Large intestine (tissue), 3 donors: ENCODE data around the gene XBP1. TPM values are rescaled to one million over a fixed set of nuclear protein-coding genes. Genes with fewer than 3 reads are reported as not detected.
"Not testable (repeated sequence)": the region's sequence is repeated elsewhere in the genome, so short reads cannot be mapped to it uniquely, and the experiment has no call there.

Source experiments
- DNase-seq, 2 donors: peaks; one replicate each; pipeline versions ENCODE4 v3.0.0 to v3.0.0-alpha.2; 2013
- H3K27ac ChIP-seq: one replicate; pipeline ENCODE4 v1.5.1; 2013; ENCODE audit warnings: low read length
- H3K27me3 ChIP-seq: 2 replicates; pipeline ENCODE4 v1.6.1; 2013; ENCODE audit warnings: low read length; ENCODE audit not compliant: control insufficient read depth, insufficient read depth
- H3K36me3 ChIP-seq: 2 replicates; pipeline ENCODE4 v1.6.1; 2013; ENCODE audit warnings: low read length; ENCODE audit not compliant: control insufficient read depth, insufficient read depth
- H3K4me1 ChIP-seq: one replicate; pipeline ENCODE4 v1.6.1; 2013; ENCODE audit warnings: low read length; ENCODE audit not compliant: control insufficient read depth, insufficient read depth
- H3K4me3 ChIP-seq: one replicate; pipeline ENCODE4 v1.5.1; 2013; ENCODE audit warnings: low read length
- H3K9me3 ChIP-seq: one replicate; pipeline ENCODE4 v1.6.1; 2013; ENCODE audit warnings: mild to moderate bottlenecking, low read depth, low read length, moderate library complexity; ENCODE audit not compliant: control insufficient read depth
- WGBS: methylation state at CpG from one replicate; pipeline ENCODE4 v1.1.5; 2013; ENCODE audit warnings: low lambda C conversion rate; ENCODE audit not compliant: insufficient coverage; 5-methylcytosine and 5-hydroxymethylcytosine counted together
- polyA plus RNA-seq: library from polyadenylated mRNA; unstranded; fragments of 120-200 nt; gene quantifications from one replicate; pipeline ENCODE4 v1.2.1, GENCODE V29; 2013

Gene XBP1
- polyA plus RNA-seq, 1 donor: 235 TPM

GRCh38 chr22:28772633-28773460, 27.5 kb downstream of the XBP1 start, which contains the start of gene CCDC117:
CCDC117 (plus strand) TSS chr22:28772695; CDS start chr22:28772850, 155 bp downstream.
- Histone ChIP-seq H3K9me3 (no peaks in the 10 kb centered on the region), H3K36me3 (peaks cover 14% of the 10 kb centered on the region), H3K27ac (peak within 1 kb of the TSS; percentile 88), H3K4me1 (no peaks in the 10 kb centered on the region), H3K27me3 (no peaks in the 10 kb centered on the region), H3K4me3 (peak within 1 kb of the TSS; percentile 65)
- peak; percentile 95 to 97 for DNase-seq
- WGBS: no CpG with 5 or more reads among the region's 92 CpGs

- H3K4me3 ChIP-seq: no peak overlapping the region
- WGBS: 100% methylated on average over 1 of the region's 5 CpGs
- no peak overlapping the region for H3K27ac ChIP-seq
- H3K4me1 ChIP-seq: no peaks in the 10 kb centered on the region
- peaks cover 9% of the 10 kb centered on the region for H3K36me3 ChIP-seq
- DNase-seq: no peak
- H3K27me3 ChIP-seq: no peaks in the 10 kb centered on the region
- no peaks in the 10 kb centered on the region for H3K9me3 ChIP-seq
Observed at GRCh38 chr22:28771195-28771791, 29.1 kb downstream of the XBP1 start.

- Histone ChIP-seq H3K27ac (no peak overlapping the region), H3K27me3 (no peaks in the 10 kb centered on the region), H3K9me3 (no peaks in the 10 kb centered on the region), H3K4me1 (no peaks in the 10 kb centered on the region), H3K36me3 (peaks cover 3% of the 10 kb centered on the region), H3K4me3 (no peak overlapping the region)
- WGBS: 100% methylated on average over 1 of the region's 14 CpGs
- no peak for DNase-seq
Observed at GRCh38 chr22:28769394-28770085, 30.8 kb downstream of the XBP1 start.

GRCh38 chr22:28768701-28769393, 31.5 kb downstream of the XBP1 start:
- H3K27ac ChIP-seq: no peak overlapping the region
- no peak overlapping the region for H3K4me3 ChIP-seq
- H3K36me3 ChIP-seq: no peaks in the 10 kb centered on the region
- no peaks in the 10 kb centered on the region for H3K4me1 ChIP-seq
- no peaks in the 10 kb centered on the region for H3K9me3 ChIP-seq
- no peak for DNase-seq
- H3K27me3 ChIP-seq: no peaks in the 10 kb centered on the region
- 100% methylated on average over 1 of the region's 6 CpGs for WGBS

- no peaks in the 10 kb centered on the region for H3K27me3 ChIP-seq
- H3K9me3 ChIP-seq: no peaks in the 10 kb centered on the region
- DNase-seq: no peak
- no peaks in the 10 kb centered on the region for H3K36me3 ChIP-seq
- no peak overlapping the region for H3K27ac ChIP-seq
- no peaks in the 10 kb centered on the region for H3K4me1 ChIP-seq
- 80% methylated on average over 1 of the region's 3 CpGs for WGBS
- no peak overlapping the region for H3K4me3 ChIP-seq
Observed at GRCh38 chr22:28766628-28767027, 33.7 kb downstream of the XBP1 start.

- not testable (repeated sequence) for H3K9me3 ChIP-seq, H3K27me3 ChIP-seq, H3K27ac ChIP-seq, DNase-seq, H3K36me3 ChIP-seq, H3K4me1 ChIP-seq, H3K4me3 ChIP-seq
- WGBS: no CpG with 5 or more reads among the region's 4 CpGs
Observed at GRCh38 chr22:28762000-28762399, 38.4 kb downstream of the XBP1 start.

- Histone ChIP-seq H3K27me3 (no peaks in the 10 kb centered on the region), H3K36me3 (no peaks in the 10 kb centered on the region), H3K4me3 (no peak overlapping the region), H3K9me3 (no peaks in the 10 kb centered on the region), H3K27ac (no peak overlapping the region), H3K4me1 (no peaks in the 10 kb centered on the region)
- no peak for DNase-seq
- WGBS: 40% methylated on average over 1 of the region's 10 CpGs
Observed at GRCh38 chr22:28761449-28761755, 39.0 kb downstream of the XBP1 start.

- WGBS: 67% methylated on average over 1 of the region's 3 CpGs
- DNase-seq: no peak
- Histone ChIP-seq H3K4me3 (no peak overlapping the region), H3K9me3 (no peaks in the 10 kb centered on the region), H3K4me1 (no peaks in the 10 kb centered on the region), H3K36me3 (no peaks in the 10 kb centered on the region), H3K27me3 (no peaks in the 10 kb centered on the region), H3K27ac (no peak overlapping the region)
Observed at GRCh38 chr22:28759861-28760560, 40.4 kb downstream of the XBP1 start.

- not testable (repeated sequence) for H3K27me3 ChIP-seq, H3K9me3 ChIP-seq, H3K27ac ChIP-seq, H3K4me3 ChIP-seq, H3K36me3 ChIP-seq, DNase-seq, H3K4me1 ChIP-seq
- WGBS: 100% methylated on average over 1 of the region's 3 CpGs
Observed at GRCh38 chr22:28754512-28754911, 45.9 kb downstream of the XBP1 start.

GRCh38 chr22:28750471-28750881, 49.9 kb downstream of the XBP1 start:
- WGBS: 70% methylated on average over 5 of the region's 6 CpGs
- no peaks in the 10 kb centered on the region for H3K4me1 ChIP-seq
- no peak overlapping the region for H3K27ac ChIP-seq
- no peaks in the 10 kb centered on the region for H3K27me3 ChIP-seq
- H3K4me3 ChIP-seq: no peak overlapping the region
- no peaks in the 10 kb centered on the region for H3K9me3 ChIP-seq
- no peak for DNase-seq
- peaks cover 34% of the 10 kb centered on the region for H3K36me3 ChIP-seq
